Measurements from ENCODE around the gene SEM1.

- no peak for TF ChIP-seq CTCF (conservative IDR thresholded peaks at IDR 0.05 in 1 of 2, IDR thresholded peaks at IDR 0.05 in 1 of 2; ENCODE audit: extremely low read depth in 1 of 2, insufficient read depth in 1 of 2, low read depth in 1 of 2, low read length in 2 of 2)
- TF ChIP-seq EZH2 (IDR thresholded peaks at IDR 0.05; ENCODE audit: borderline replicate concordance, low read length) = no peak
Measured at GRCh38 chr7:96675548-96675947, 34.1 kb downstream of the SEM1 start.
